Liver (tissue), 9 donors: ENCODE data around the gene FAM78A. TPM values are rescaled to one million over a fixed set of nuclear protein-coding genes. Genes with fewer than 3 reads are reported as not detected.

ENCODE experiments used
- DNase-seq: peaks from one replicate; pipeline ENCODE4 v3.0.0-alpha.2; 2017; ENCODE audit warnings: low spot score
- H3K27ac ChIP-seq, 2 donors: one replicate each; pipeline ENCODE4 v1.7.0; 2013; ENCODE audit warnings: inconsistent platforms in 2 of 2, low read length in 2 of 2, control low read depth in 1 of 2, low read depth in 1 of 2, mild to moderate bottlenecking in 1 of 2
- H3K27me3 ChIP-seq, 4 donors: one replicate each; pipeline versions ENCODE4 v1.6.1 to v1.7.0; 2013; ENCODE audit warnings: low read length in 3 of 4, inconsistent platforms in 1 of 4, mild to moderate bottlenecking in 1 of 4, moderate library complexity in 1 of 4; ENCODE audit not compliant: control insufficient read depth in 4 of 4, insufficient read depth in 4 of 4
- H3K36me3 ChIP-seq, 4 donors: one replicate each; pipeline versions ENCODE4 v1.6.1 to v1.7.0; 2013; ENCODE audit warnings: low read length in 3 of 4, mild to moderate bottlenecking in 3 of 4, low read depth in 1 of 4, moderate library complexity in 1 of 4; ENCODE audit not compliant: control insufficient read depth in 4 of 4, insufficient read depth in 3 of 4
- H3K4me1 ChIP-seq, 4 donors: one replicate each; pipeline versions ENCODE4 v1.6.1 to v1.7.0; 2013; ENCODE audit warnings: low read length in 3 of 4, mild to moderate bottlenecking in 3 of 4, moderate library complexity in 1 of 4; ENCODE audit not compliant: control insufficient read depth in 4 of 4, insufficient read depth in 4 of 4
- H3K4me3 ChIP-seq, 3 donors: one replicate each; pipeline versions ENCODE4 v1.6.1 to v1.7.0; 2013; ENCODE audit warnings: low read length in 3 of 3, control low read depth in 1 of 3, low read depth in 1 of 3, mild to moderate bottlenecking in 1 of 3
- H3K9ac ChIP-seq, 2 donors: one replicate each; pipeline ENCODE4 v1.7.0; 2013; ENCODE audit warnings: low read length in 2 of 2, mild to moderate bottlenecking in 2 of 2, moderate library complexity in 2 of 2, control low read depth in 1 of 2, low read depth in 1 of 2
- H3K9me3 ChIP-seq, 4 donors: one replicate each; pipeline versions ENCODE4 v1.6.1 to v1.7.0; 2013; ENCODE audit warnings: low read length in 3 of 4; ENCODE audit not compliant: control insufficient read depth in 4 of 4
- EGR1 ChIP-seq, 2 donors: IDR thresholded peaks; 2 replicates each; pipeline ENCODE4 v1.6.1; 2016 to 2018; ENCODE audit warnings: antibody characterized with exemption in 2 of 2, low read depth in 2 of 2
- FOXA1 ChIP-seq: IDR thresholded peaks from 2 replicates; pipeline ENCODE4 v1.6.1; 2016; ENCODE audit warnings: antibody characterized with exemption
- FOXA2 ChIP-seq: IDR thresholded peaks from 2 replicates; pipeline ENCODE4 v1.6.1; 2016; ENCODE audit warnings: antibody characterized with exemption
- GABPA ChIP-seq, 2 donors: IDR thresholded peaks in 1 of 2; conservative IDR thresholded peaks in 1 of 2; 2 replicates each; pipeline ENCODE4 v1.6.1; 2016; ENCODE audit warnings: antibody characterized with exemption in 2 of 2, mild to moderate bottlenecking in 1 of 2, moderate library complexity in 1 of 2
- HNF4A ChIP-seq, 2 donors: conservative IDR thresholded peaks; 2 replicates each; pipeline ENCODE4 v1.6.1; 2016; ENCODE audit warnings: antibody characterized with exemption in 2 of 2, mild to moderate bottlenecking in 2 of 2
- HNF4G ChIP-seq: IDR thresholded peaks from 2 replicates; pipeline ENCODE4 v1.6.1; 2016; ENCODE audit warnings: antibody characterized with exemption
- JUND ChIP-seq, 2 donors: IDR thresholded peaks; 2 replicates each; pipeline ENCODE4 v1.6.1; 2016; ENCODE audit warnings: antibody characterized with exemption in 2 of 2
- RAD21 ChIP-seq, 2 donors: IDR thresholded peaks; 2 replicates each; pipeline ENCODE4 v1.6.1; 2016; ENCODE audit warnings: antibody characterized with exemption in 2 of 2, mild to moderate bottlenecking in 2 of 2
- RXRA ChIP-seq, 2 donors: IDR thresholded peaks; 2 replicates each; pipeline ENCODE4 v1.6.1; 2017 to 2018; ENCODE audit warnings: antibody characterized with exemption in 2 of 2, mild to moderate bottlenecking in 1 of 2
- SP1 ChIP-seq: IDR thresholded peaks from 2 replicates; pipeline ENCODE4 v1.6.1; 2018; ENCODE audit warnings: antibody characterized with exemption, mild to moderate bottlenecking
- TAF1 ChIP-seq: conservative IDR thresholded peaks from 2 replicates; pipeline ENCODE4 v1.6.1; 2016; ENCODE audit warnings: antibody characterized with exemption, mild to moderate bottlenecking
- YY1 ChIP-seq: IDR thresholded peaks from 2 replicates; pipeline ENCODE4 v1.6.1; 2016; ENCODE audit warnings: antibody characterized with exemption, mild to moderate bottlenecking
- ZBTB33 ChIP-seq: IDR thresholded peaks from 2 replicates; pipeline ENCODE4 v1.6.1; 2016; ENCODE audit warnings: antibody characterized with exemption
- WGBS: extraction: QIAGEN DNeasy Blood & Tissue Kit; methylation state at CpG from one replicate; pipeline ENCODE4 v1.1.7; 2013; 5-methylcytosine and 5-hydroxymethylcytosine counted together
- polyA plus RNA-seq, 2 donors: library from polyadenylated mRNA; stranded (reverse) in 1 of 2; unstranded in 1 of 2; fragments of 200-250 nt in 1 of 2; fragments of >200 nt in 1 of 2; fragmentation: Nextera tagmentation in 1 of 2; extraction: Ambion mirVana in 1 of 2; gene quantifications; one replicate each; pipeline versions ENCODE4 v1.2.1 to v1.2.3, GENCODE V29; 2013 to 2015
- total RNA-seq, 2 donors: library from RNA; depleted of rRNA; stranded (reverse); fragments of >200 nt; gene quantifications; one replicate each; pipeline ENCODE4 v1.2.3, GENCODE V29; 2014
- TF ChIP-seq, protein P1 (sequence below): fragments of 150-350 bp; IDR thresholded peaks from 2 replicates; pipeline ENCODE4 v1.5.1; 2017; ENCODE audit warnings: improper control_type of control experiment, low read depth, low read length; ENCODE audit not compliant: missing input control
- TF ChIP-seq, protein P2 (sequence below): IDR thresholded peaks from 2 replicates; pipeline ENCODE4 v1.6.1; 2016; ENCODE audit warnings: antibody characterized with exemption
- TF ChIP-seq, protein P3 (sequence below): IDR thresholded peaks from 2 replicates; pipeline ENCODE4 v1.6.1; 2016; ENCODE audit warnings: antibody characterized with exemption
- TF ChIP-seq, protein P4 (sequence below): IDR thresholded peaks from 2 replicates; pipeline ENCODE4 v1.6.1; 2016; ENCODE audit warnings: antibody characterized with exemption, mild to moderate bottlenecking
- donor health status: healthy.
- donor health status: healthy.
- donor health status: healthy.
- donor health status: healthy.
- donor health status: healthy.

FAM78A gene
- total and polyA plus RNA-seq, 4 donors = 0.25 to 6.6 (median 1.7) TPM

GRCh38 chr9:131299961-131300347 lies 23.6 kb upstream of the FAM78A start (continued):
- TF ChIP-seq, protein P1, sequence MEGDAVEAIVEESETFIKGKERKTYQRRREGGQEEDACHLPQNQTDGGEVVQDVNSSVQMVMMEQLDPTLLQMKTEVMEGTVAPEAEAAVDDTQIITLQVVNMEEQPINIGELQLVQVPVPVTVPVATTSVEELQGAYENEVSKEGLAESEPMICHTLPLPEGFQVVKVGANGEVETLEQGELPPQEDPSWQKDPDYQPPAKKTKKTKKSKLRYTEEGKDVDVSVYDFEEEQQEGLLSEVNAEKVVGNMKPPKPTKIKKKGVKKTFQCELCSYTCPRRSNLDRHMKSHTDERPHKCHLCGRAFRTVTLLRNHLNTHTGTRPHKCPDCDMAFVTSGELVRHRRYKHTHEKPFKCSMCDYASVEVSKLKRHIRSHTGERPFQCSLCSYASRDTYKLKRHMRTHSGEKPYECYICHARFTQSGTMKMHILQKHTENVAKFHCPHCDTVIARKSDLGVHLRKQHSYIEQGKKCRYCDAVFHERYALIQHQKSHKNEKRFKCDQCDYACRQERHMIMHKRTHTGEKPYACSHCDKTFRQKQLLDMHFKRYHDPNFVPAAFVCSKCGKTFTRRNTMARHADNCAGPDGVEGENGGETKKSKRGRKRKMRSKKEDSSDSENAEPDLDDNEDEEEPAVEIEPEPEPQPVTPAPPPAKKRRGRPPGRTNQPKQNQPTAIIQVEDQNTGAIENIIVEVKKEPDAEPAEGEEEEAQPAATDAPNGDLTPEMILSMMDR = no peak
- no peak for TF ChIP-seq FOXA1
- no peak for TF ChIP-seq GABPA (IDR thresholded peaks at IDR 0.05 in 1 of 2, conservative IDR thresholded peaks at IDR 0.05 in 1 of 2)
- no peak for TF ChIP-seq YY1
- TF ChIP-seq JUND (IDR thresholded peaks at IDR 0.05) = no peak
- TF ChIP-seq, protein P2, sequence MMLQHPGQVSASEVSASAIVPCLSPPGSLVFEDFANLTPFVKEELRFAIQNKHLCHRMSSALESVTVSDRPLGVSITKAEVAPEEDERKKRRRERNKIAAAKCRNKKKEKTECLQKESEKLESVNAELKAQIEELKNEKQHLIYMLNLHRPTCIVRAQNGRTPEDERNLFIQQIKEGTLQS = no peak
- TF ChIP-seq EGR1 (IDR thresholded peaks at IDR 0.05; ENCODE audit: low read depth in 2 of 2) = no peak

DNA sequence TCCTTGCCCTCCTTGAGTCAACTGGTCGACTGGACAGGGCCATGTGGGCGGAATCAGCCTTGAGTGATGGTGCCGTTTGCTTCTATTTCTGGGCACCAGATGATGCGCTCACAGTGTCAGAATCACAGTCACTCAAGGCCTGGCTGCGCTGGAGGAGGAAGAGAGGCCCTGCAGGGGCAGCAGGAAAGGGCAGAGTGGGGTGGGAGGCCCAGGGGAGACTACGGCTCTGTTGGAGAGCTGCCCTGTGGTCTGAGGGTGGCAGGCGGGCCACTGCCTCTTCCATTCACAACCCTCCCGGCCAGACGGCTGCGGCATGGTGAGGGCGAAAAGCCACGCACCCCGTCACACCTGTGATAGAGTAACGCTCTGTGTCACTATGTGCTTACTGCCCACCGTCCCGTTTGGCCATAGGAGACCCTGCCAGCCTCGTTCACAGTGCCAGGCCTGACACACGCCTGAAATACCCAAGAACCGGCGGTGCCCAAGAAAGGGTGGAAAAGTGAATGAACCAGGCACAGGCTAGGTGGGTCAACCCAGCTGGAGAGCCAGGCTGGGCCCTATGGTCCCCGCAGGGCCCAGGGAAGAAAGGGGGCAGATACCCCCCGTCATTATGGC lies 23.1 kb upstream of the FAM78A start:
- Histone ChIP-seq H3K9ac (no peak overlapping the region), H3K27me3 (no peaks in the 10 kb centered on the region), H3K4me1 (no peaks in the 10 kb centered on the region), H3K36me3 (no peaks in the 10 kb centered on the region), H3K9me3 (no peaks in the 10 kb centered on the region), H3K4me3 (no peak overlapping the region), H3K27ac (no peak overlapping the region)
- 74% methylated on average over 22 of the region's 22 CpGs for WGBS
- no peak for DNase-seq
- TF ChIP-seq TAF1 = no peak
- TF ChIP-seq FOXA2 = no peak
- TF ChIP-seq SP1 = no peak
- no peak for TF ChIP-seq RAD21 (IDR thresholded peaks at IDR 0.05)
- TF ChIP-seq, protein P2 = no peak
- no peak for TF ChIP-seq FOXA1
- no peak for TF ChIP-seq HNF4G
- no peak for TF ChIP-seq HNF4A (conservative IDR thresholded peaks at IDR 0.05)
- TF ChIP-seq JUND (IDR thresholded peaks at IDR 0.05) = no peak
- TF ChIP-seq ZBTB33 = no peak
- no peak for TF ChIP-seq YY1

DNA sequence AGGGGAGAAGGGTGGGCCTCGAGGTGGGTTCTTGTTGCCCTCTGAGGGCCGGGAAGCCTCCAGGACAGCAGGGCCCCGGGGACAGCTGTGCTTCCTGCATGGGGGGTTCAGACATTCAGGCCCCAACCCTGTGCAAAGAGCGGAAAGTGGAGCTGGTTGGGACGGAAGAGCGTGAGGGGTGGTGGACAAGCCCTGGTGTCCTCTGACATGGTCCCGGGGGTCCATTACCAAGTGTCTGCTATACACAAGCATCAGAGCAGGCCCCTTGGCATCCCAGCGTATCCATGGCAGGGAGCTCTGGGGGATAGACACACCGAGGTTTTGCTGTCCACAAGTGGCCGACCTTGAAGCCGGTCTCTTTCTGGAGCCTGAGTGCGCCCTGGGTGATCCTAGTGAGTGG lies 22.5 kb upstream of the FAM78A start:
- Histone ChIP-seq H3K36me3 (no peaks in the 10 kb centered on the region), H3K27ac (no peak overlapping the region), H3K9me3 (no peaks in the 10 kb centered on the region), H3K27me3 (no peaks in the 10 kb centered on the region), H3K4me3 (no peak overlapping the region), H3K9ac (no peak overlapping the region), H3K4me1 (no peaks in the 10 kb centered on the region)
- no peak for DNase-seq
- 94% methylated on average over 12 of the region's 12 CpGs for WGBS
- TF ChIP-seq, protein P2 = no peak
- TF ChIP-seq, protein P3, sequence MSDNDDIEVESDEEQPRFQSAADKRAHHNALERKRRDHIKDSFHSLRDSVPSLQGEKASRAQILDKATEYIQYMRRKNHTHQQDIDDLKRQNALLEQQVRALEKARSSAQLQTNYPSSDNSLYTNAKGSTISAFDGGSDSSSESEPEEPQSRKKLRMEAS = no peak
- TF ChIP-seq, protein P4, sequence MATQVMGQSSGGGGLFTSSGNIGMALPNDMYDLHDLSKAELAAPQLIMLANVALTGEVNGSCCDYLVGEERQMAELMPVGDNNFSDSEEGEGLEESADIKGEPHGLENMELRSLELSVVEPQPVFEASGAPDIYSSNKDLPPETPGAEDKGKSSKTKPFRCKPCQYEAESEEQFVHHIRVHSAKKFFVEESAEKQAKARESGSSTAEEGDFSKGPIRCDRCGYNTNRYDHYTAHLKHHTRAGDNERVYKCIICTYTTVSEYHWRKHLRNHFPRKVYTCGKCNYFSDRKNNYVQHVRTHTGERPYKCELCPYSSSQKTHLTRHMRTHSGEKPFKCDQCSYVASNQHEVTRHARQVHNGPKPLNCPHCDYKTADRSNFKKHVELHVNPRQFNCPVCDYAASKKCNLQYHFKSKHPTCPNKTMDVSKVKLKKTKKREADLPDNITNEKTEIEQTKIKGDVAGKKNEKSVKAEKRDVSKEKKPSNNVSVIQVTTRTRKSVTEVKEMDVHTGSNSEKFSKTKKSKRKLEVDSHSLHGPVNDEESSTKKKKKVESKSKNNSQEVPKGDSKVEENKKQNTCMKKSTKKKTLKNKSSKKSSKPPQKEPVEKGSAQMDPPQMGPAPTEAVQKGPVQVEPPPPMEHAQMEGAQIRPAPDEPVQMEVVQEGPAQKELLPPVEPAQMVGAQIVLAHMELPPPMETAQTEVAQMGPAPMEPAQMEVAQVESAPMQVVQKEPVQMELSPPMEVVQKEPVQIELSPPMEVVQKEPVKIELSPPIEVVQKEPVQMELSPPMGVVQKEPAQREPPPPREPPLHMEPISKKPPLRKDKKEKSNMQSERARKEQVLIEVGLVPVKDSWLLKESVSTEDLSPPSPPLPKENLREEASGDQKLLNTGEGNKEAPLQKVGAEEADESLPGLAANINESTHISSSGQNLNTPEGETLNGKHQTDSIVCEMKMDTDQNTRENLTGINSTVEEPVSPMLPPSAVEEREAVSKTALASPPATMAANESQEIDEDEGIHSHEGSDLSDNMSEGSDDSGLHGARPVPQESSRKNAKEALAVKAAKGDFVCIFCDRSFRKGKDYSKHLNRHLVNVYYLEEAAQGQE = no peak
- TF ChIP-seq GABPA (IDR thresholded peaks at IDR 0.05 in 1 of 2, conservative IDR thresholded peaks at IDR 0.05 in 1 of 2) (no peak), EGR1 (IDR thresholded peaks at IDR 0.05; ENCODE audit: low read depth in 2 of 2) (no peak), TAF1 (no peak), SP1 (no peak), HNF4G (no peak), RAD21 (IDR thresholded peaks at IDR 0.05) (no peak), YY1 (no peak), HNF4A (conservative IDR thresholded peaks at IDR 0.05) (no peak), FOXA1 (no peak), JUND (IDR thresholded peaks at IDR 0.05) (no peak), RXRA (IDR thresholded peaks at IDR 0.05) (no peak), FOXA2 (no peak), ZBTB33 (no peak)
